H9 (cell line): ENCODE results near the gene ANAPC2. TPM values are rescaled to one million over a fixed set of nuclear protein-coding genes. Genes with fewer than 3 reads are reported as not detected.

Experiments used
- DNase-seq: peaks from one replicate; pipeline ENCODE4 v3.0.0-alpha.2; 2017
- H2AFZ ChIP-seq: one replicate; pipeline ENCODE4 v1.6.1; 2013; ENCODE audit warnings: mild to moderate bottlenecking, low read length, control low read depth, moderate library complexity
- H2AK5ac ChIP-seq: 2 replicates; pipeline ENCODE4 v1.6.1; 2013; ENCODE audit warnings: low read length, control low read depth, mixed read lengths; ENCODE audit not compliant: insufficient read length
- H2BK120ac ChIP-seq: one replicate; pipeline ENCODE4 v1.6.1; 2013; ENCODE audit warnings: low read depth, mild to moderate bottlenecking, low read length, control low read depth, inconsistent platforms; ENCODE audit not compliant: poor library complexity, severe bottlenecking
- H2BK12ac ChIP-seq: 2 replicates; pipeline ENCODE4 v1.6.1; 2013; ENCODE audit warnings: low read length, control low read depth, mixed read lengths, low read depth; ENCODE audit not compliant: insufficient read length
- H2BK15ac ChIP-seq: 2 replicates; pipeline ENCODE4 v1.6.1; 2013; ENCODE audit warnings: low read depth, low read length, control low read depth
- H2BK20ac ChIP-seq: one replicate; pipeline ENCODE4 v1.6.1; 2013; ENCODE audit warnings: low read depth, mild to moderate bottlenecking, low read length, control low read depth, inconsistent platforms; ENCODE audit not compliant: poor library complexity, severe bottlenecking
- H2BK5ac ChIP-seq: 2 replicates; pipeline ENCODE4 v1.6.1; 2013; ENCODE audit warnings: low read length, control low read depth, mixed read lengths; ENCODE audit not compliant: insufficient read length
- H3K14ac ChIP-seq: 2 replicates; pipeline ENCODE4 v1.6.1; 2013; ENCODE audit warnings: low read length, control low read depth; ENCODE audit not compliant: insufficient read depth
- H3K18ac ChIP-seq: 2 replicates; pipeline ENCODE4 v1.6.1; 2013; ENCODE audit warnings: low read depth, mild to moderate bottlenecking, mixed read lengths, low read length, control low read depth; ENCODE audit not compliant: insufficient read length
- H3K23ac ChIP-seq: 2 replicates; pipeline ENCODE4 v1.6.1; 2013; ENCODE audit warnings: low read length, control low read depth, mixed read lengths, low read depth; ENCODE audit not compliant: insufficient read length
- H3K23me2 ChIP-seq: 2 replicates; pipeline ENCODE4 v1.6.1; 2013; ENCODE audit warnings: low read depth, mild to moderate bottlenecking, mixed read lengths, low read length, control low read depth; ENCODE audit not compliant: insufficient read length, poor library complexity, severe bottlenecking
- H3K27ac ChIP-seq: 2 replicates; pipeline ENCODE4 v1.5.1; 2013; ENCODE audit warnings: low read length, control low read depth, mixed read lengths, low read depth; ENCODE audit not compliant: insufficient read length
- H3K27me3 ChIP-seq: 2 replicates; pipeline ENCODE4 v1.6.1; 2013; ENCODE audit warnings: low read length, control low read depth, inconsistent platforms; ENCODE audit not compliant: insufficient read depth
- H3K4ac ChIP-seq: 2 replicates; pipeline ENCODE4 v1.6.1; 2013; ENCODE audit warnings: low read depth, mild to moderate bottlenecking, control low read depth, inconsistent platforms, low read length, moderate library complexity
- H3K4me1 ChIP-seq: 2 replicates; pipeline ENCODE4 v1.6.1; 2013; ENCODE audit warnings: low read length, control low read depth, inconsistent platforms; ENCODE audit not compliant: insufficient read depth
- H3K4me2 ChIP-seq: 2 replicates; pipeline ENCODE4 v1.6.1; 2013; ENCODE audit warnings: low read length, control low read depth, mixed read lengths; ENCODE audit not compliant: insufficient read length, insufficient read depth
- H3K56ac ChIP-seq: 2 replicates; pipeline ENCODE4 v1.6.1; 2013; ENCODE audit warnings: low read depth, mild to moderate bottlenecking, mixed read lengths, low read length, control low read depth; ENCODE audit not compliant: insufficient read length
- H3K79me1 ChIP-seq: 2 replicates; pipeline ENCODE4 v1.6.1; 2013; ENCODE audit warnings: low read depth, mild to moderate bottlenecking, moderate library complexity, low read length, control low read depth, inconsistent platforms; ENCODE audit not compliant: insufficient read depth, poor library complexity, severe bottlenecking
- H3K79me2 ChIP-seq: 2 replicates; pipeline ENCODE4 v1.6.1; 2013; ENCODE audit warnings: low read length, control low read depth, inconsistent platforms; ENCODE audit not compliant: insufficient read depth
- H3K9ac ChIP-seq: 2 replicates; pipeline ENCODE4 v1.6.1; 2013; ENCODE audit warnings: low read length, control low read depth, mixed read lengths; ENCODE audit not compliant: insufficient read length; ENCODE audit errors: extremely low read depth
- H3K9me3 ChIP-seq: one replicate; pipeline ENCODE4 v1.6.1; 2013; ENCODE audit warnings: low read depth, low read length, inconsistent platforms; ENCODE audit not compliant: control insufficient read depth
- H3T11ph ChIP-seq: one replicate; pipeline ENCODE4 v1.6.1; 2013; ENCODE audit warnings: mild to moderate bottlenecking, low read length, control low read depth, inconsistent platforms
- H4K20me1 ChIP-seq: one replicate; pipeline ENCODE4 v1.6.1; 2013; ENCODE audit not compliant: control insufficient read depth, insufficient read length, insufficient read depth
- H4K5ac ChIP-seq: 2 replicates; pipeline ENCODE4 v1.6.1; 2013; ENCODE audit warnings: low read depth, mild to moderate bottlenecking, mixed read lengths, low read length, control low read depth; ENCODE audit not compliant: insufficient read length
- H4K8ac ChIP-seq: replicated peaks from 2 replicates; pipeline ENCODE4 v1.6.1; 2013; ENCODE audit warnings: low read length, control low read depth, mixed read lengths, low read depth; ENCODE audit not compliant: insufficient read length
- H4K91ac ChIP-seq: 2 replicates; pipeline ENCODE4 v1.6.1; 2013; ENCODE audit warnings: low read depth, mild to moderate bottlenecking, moderate library complexity, mixed read lengths, low read length, control low read depth; ENCODE audit not compliant: insufficient read length
- H3K27ac Mint-ChIP-seq, 3 experiments: 2 replicates in 2 of 3; 3 replicates in 1 of 3; pipeline ENCODE4 v1.8.0; 2020 to 2021; ENCODE audit warnings: mixed read lengths in 3 of 3, mild to moderate bottlenecking in 1 of 3, moderate library complexity in 1 of 3
- H3K27me3 Mint-ChIP-seq: 2 replicates; pipeline ENCODE4 v1.8.0; 2021; ENCODE audit warnings: low read depth, mild to moderate bottlenecking, moderate library complexity, mixed read lengths
- H3K36me3 Mint-ChIP-seq, 3 experiments: 2 replicates in 2 of 3; 3 replicates in 1 of 3; pipeline ENCODE4 v1.8.0; 2020 to 2021; ENCODE audit warnings: low read depth in 3 of 3, mixed read lengths in 3 of 3; ENCODE audit not compliant: insufficient read depth in 1 of 3
- H3K4me1 Mint-ChIP-seq, 2 experiments: 2 replicates each; pipeline ENCODE4 v1.8.0; 2020; ENCODE audit warnings: mixed read lengths in 2 of 2
- H3K4me3 Mint-ChIP-seq, 2 experiments: 2 replicates in 1 of 2; 3 replicates in 1 of 2; pipeline ENCODE4 v1.8.0; 2020 to 2021; ENCODE audit warnings: mild to moderate bottlenecking in 2 of 2, mixed read lengths in 2 of 2, moderate library complexity in 1 of 2
- H3K9me3 Mint-ChIP-seq, 2 experiments: 2 replicates in 1 of 2; 3 replicates in 1 of 2; pipeline ENCODE4 v1.8.0; 2020; ENCODE audit warnings: mild to moderate bottlenecking in 2 of 2, mixed read lengths in 2 of 2, moderate library complexity in 1 of 2
- WGBS: extraction: QIAGEN DNeasy Blood & Tissue Kit; methylation state at CpG from one replicate; pipeline ENCODE4 v1.1.7; 2013; ENCODE audit warnings: missing lambda C conversion rate, low lambda C conversion rate, mixed read lengths; ENCODE audit not compliant: insufficient read length; ENCODE audit errors: extremely low coverage; 5-methylcytosine and 5-hydroxymethylcytosine counted together
- total RNA-seq: library from RNA; stranded (reverse); gene quantifications from 2 replicates; pipeline ENCODE4 v1.2.1, GENCODE V29; 2021
- TF ChIP-seq, protein P1 (sequence below): fragments of 200-600 bp; sonication (generic); conservative IDR thresholded peaks from 3 replicates; pipeline ENCODE4 v1.8.0; 2021; ENCODE audit warnings: antibody characterized with exemption, mild to moderate bottlenecking

The ANAPC2 gene
- total RNA-seq, 1 experiment from 2014 or later, result 54.8 TPM

DNA sequence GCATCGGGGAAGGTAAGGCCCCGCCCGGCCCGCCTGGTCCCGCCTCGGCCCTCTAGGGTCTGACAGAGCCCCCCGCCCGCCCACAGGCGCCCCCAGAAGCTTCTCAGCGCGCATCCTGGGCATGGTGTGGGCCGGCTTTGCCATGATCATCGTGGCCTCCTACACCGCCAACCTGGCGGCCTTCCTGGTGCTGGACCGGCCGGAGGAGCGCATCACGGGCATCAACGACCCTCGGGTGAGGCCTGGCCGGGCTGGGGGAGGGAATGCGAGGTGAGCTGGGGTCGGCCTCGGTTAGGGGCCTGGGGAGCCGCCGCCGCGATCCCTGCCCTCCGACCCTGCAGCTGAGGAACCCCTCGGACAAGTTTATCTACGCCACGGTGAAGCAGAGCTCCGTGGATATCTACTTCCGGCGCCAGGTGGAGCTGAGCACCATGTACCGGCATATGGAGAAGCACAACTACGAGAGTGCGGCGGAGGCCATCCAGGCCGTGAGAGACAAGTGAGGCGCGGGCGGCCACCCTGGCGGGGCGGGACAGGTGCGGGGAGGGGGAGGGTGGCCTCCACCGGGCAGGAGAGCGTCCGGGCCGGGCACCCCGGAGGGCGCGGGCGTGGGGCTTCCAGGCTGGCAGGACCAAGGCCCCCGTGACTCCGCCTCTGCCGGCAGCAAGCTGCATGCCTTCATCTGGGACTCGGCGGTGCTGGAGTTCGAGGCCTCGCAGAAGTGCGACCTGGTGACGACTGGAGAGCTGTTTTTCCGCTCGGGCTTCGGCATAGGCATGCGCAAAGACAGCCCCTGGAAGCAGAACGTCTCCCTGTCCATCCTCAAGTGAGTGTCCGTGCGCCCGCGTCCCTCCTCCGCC lies 25.6 kb downstream of the ANAPC2 start:
- peaks cover 2% of the 10 kb centered on the region for H4K20me1 ChIP-seq
- H3K79me1 ChIP-seq, result no peaks in the 10 kb centered on the region
- H3K9me3 Mint-ChIP-seq, result no peaks in the 10 kb centered on the region; a peak in 1 of 5 replicates
- no peak overlapping the region for H3K14ac ChIP-seq
- peak; percentile 70 for DNase-seq
- no peak overlapping the region for H2BK5ac ChIP-seq
- H3K4me3 Mint-ChIP-seq, result peak overlapping the region; percentile 50 to 82
- H3K27me3 ChIP-seq, result peaks cover 42% of the 10 kb centered on the region; the same call in 1 of the 2 replicates
- H3K23ac ChIP-seq, result no peak overlapping the region
- peaks cover 0 to 5% of the 10 kb centered on the region in 2 experiments; a peak in 1 of 4 replicates for H3K4me1 Mint-ChIP-seq
- no peak overlapping the region for H2BK12ac ChIP-seq
- no peak overlapping the region for H3K9ac ChIP-seq
- H2BK20ac ChIP-seq, result no peak overlapping the region
- H3K79me2 ChIP-seq, result no peaks in the 10 kb centered on the region
- H3K9me3 ChIP-seq, result no peaks in the 10 kb centered on the region
- H3K27ac Mint-ChIP-seq, result no peak overlapping the region
- no peak overlapping the region for H2BK15ac ChIP-seq
- no peak overlapping the region for H4K8ac ChIP-seq
- TF ChIP-seq, protein P1, sequence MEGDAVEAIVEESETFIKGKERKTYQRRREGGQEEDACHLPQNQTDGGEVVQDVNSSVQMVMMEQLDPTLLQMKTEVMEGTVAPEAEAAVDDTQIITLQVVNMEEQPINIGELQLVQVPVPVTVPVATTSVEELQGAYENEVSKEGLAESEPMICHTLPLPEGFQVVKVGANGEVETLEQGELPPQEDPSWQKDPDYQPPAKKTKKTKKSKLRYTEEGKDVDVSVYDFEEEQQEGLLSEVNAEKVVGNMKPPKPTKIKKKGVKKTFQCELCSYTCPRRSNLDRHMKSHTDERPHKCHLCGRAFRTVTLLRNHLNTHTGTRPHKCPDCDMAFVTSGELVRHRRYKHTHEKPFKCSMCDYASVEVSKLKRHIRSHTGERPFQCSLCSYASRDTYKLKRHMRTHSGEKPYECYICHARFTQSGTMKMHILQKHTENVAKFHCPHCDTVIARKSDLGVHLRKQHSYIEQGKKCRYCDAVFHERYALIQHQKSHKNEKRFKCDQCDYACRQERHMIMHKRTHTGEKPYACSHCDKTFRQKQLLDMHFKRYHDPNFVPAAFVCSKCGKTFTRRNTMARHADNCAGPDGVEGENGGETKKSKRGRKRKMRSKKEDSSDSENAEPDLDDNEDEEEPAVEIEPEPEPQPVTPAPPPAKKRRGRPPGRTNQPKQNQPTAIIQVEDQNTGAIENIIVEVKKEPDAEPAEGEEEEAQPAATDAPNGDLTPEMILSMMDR, result 0 out of 3 replicates have a peak, but pooled peaks have one; percentile 15
- peak overlapping the region; percentile 70 for H3K4me2 ChIP-seq
- H2AK5ac ChIP-seq, result no peak overlapping the region
- H3T11ph ChIP-seq, result no peak overlapping the region
- no peak overlapping the region for H4K91ac ChIP-seq
- no peak overlapping the region for H4K5ac ChIP-seq
- H3K4me1 ChIP-seq, result no peaks in the 10 kb centered on the region
- peaks cover 16% of the 10 kb centered on the region for H3K23me2 ChIP-seq
- no peak overlapping the region for H3K18ac ChIP-seq
- H3K36me3 Mint-ChIP-seq, result no peaks in the 10 kb centered on the region
- no peak overlapping the region for H3K4ac ChIP-seq
- WGBS, result no CpG with 5 or more reads among the region's 74 CpGs
- H3K27ac ChIP-seq, result no peak overlapping the region
- H2AFZ ChIP-seq, result no peak overlapping the region
- no peak overlapping the region for H3K56ac ChIP-seq
- H3K27me3 Mint-ChIP-seq, result peaks cover 96% of the 10 kb centered on the region
- H2BK120ac ChIP-seq, result no peak overlapping the region
